Measurements from ENCODE around the gene SPAG9.
"Not testable (repeated sequence)": the region's sequence is repeated elsewhere in the genome, so short reads cannot be mapped to it uniquely, and the experiment has no call there.

SPAG9 gene

GRCh38 chr17:50953831-50954601, 166.7 kb downstream of the SPAG9 start:
- DNase-seq (ENCODE audit: low spot score): no peak

GRCh38 chr17:50953518-50953830, 167.2 kb downstream of the SPAG9 start:
- DNase-seq (ENCODE audit: low spot score): no peak

GRCh38 chr17:50952889-50953288, 167.8 kb downstream of the SPAG9 start:
- DNase-seq (ENCODE audit: low spot score): no peak

- DNase-seq (ENCODE audit: low spot score): no peak
Observed at GRCh38 chr17:50952013-50952412, 168.7 kb downstream of the SPAG9 start.

- peak; percentile 40 for DNase-seq (ENCODE audit: low spot score)
Observed at GRCh38 chr17:50949989-50950877, 170.4 kb downstream of the SPAG9 start.

- no peak for DNase-seq (ENCODE audit: low spot score)
Observed at GRCh38 chr17:50949128-50949988, 171.3 kb downstream of the SPAG9 start.

- no peak for DNase-seq (ENCODE audit: low spot score)
Observed at GRCh38 chr17:50948711-50949110, 172.0 kb downstream of the SPAG9 start.

GRCh38 chr17:50947782-50948543, 172.7 kb downstream of the SPAG9 start:
- DNase-seq (ENCODE audit: low spot score): no peak

GRCh38 chr17:50946891-50947781, 173.5 kb downstream of the SPAG9 start:
- no peak for DNase-seq (ENCODE audit: low spot score)

GRCh38 chr17:50946223-50946890, 174.3 kb downstream of the SPAG9 start:
- DNase-seq (ENCODE audit: low spot score): no peak

- DNase-seq (ENCODE audit: low spot score): no peak
Observed at GRCh38 chr17:50945779-50946222, 174.9 kb downstream of the SPAG9 start.

- DNase-seq (ENCODE audit: low spot score): no peak
Observed at GRCh38 chr17:50944902-50945720, 175.6 kb downstream of the SPAG9 start.

- peak; percentile 77 for DNase-seq (ENCODE audit: low spot score)
Observed at GRCh38 chr17:50944054-50944901, 176.4 kb downstream of the SPAG9 start.

GRCh38 chr17:50943575-50943933, 177.1 kb downstream of the SPAG9 start:
- DNase-seq (ENCODE audit: low spot score): no peak

GRCh38 chr17:50941676-50942048, 179.0 kb downstream of the SPAG9 start:
- not testable (repeated sequence) for DNase-seq (ENCODE audit: low spot score)

- no peak for DNase-seq (ENCODE audit: low spot score)
Observed at GRCh38 chr17:50939795-50940684, 180.6 kb downstream of the SPAG9 start.

- DNase-seq (ENCODE audit: low spot score): no peak
Observed at GRCh38 chr17:50939542-50939794, 181.2 kb downstream of the SPAG9 start.

All from germinal center (tissue), 1 donor.